Omental fat pad (tissue), 4 donors: Measurements from ENCODE around the gene NDUFB7. TPM values are rescaled to one million over a fixed set of nuclear protein-coding genes. Genes with fewer than 3 reads are reported as not detected.

Experiments used
- ATAC-seq: fragments of 150-250 bp; one replicate; pipeline ENCODE4 v1.9.1; 2016; ENCODE audit warnings: mild to moderate bottlenecking, moderate library complexity; ENCODE audit not compliant: low FRiP score
- DNase-seq: peaks from one replicate; pipeline ENCODE4 v3.0.0-alpha.2; 2019; ENCODE audit warnings: low spot score
- CTCF ChIP-seq, 3 donors: fragments of 450-650 bp; IDR thresholded peaks; one replicate each; pipeline ENCODE4 v1.5.1; 2016 to 2017; ENCODE audit warnings: antibody characterized with exemption in 3 of 3, mild to moderate bottlenecking in 3 of 3, moderate library complexity in 2 of 3
- small RNA-seq: library from RNA; depleted of rRNA; stranded (forward); fragments of <200 nt; gene quantifications from one replicate; pipeline ENCODE3, GENCODE V24; 2016
- total RNA-seq, 4 donors: library from RNA; depleted of rRNA; stranded (reverse); fragments of >200 nt; gene quantifications; one replicate each; pipeline ENCODE4 v1.1.0, GENCODE V29; 2016

NDUFB7 gene
- total RNA-seq, 4 donors from 2014 or later, result 194 to 357 (median 322) TPM

- no peak for TF ChIP-seq CTCF (IDR thresholded peaks at IDR 0.05)
- DNase-seq (no peak), ATAC-seq (no peak)
Observed at GRCh38 chr19:14516746-14517438, 55.0 kb downstream of the NDUFB7 start.

Small RNA genes within 50 kb of the gene (small RNA-seq; reads per million reads assigned to genes)
- not detected for gene RN7SL842P

Other genes with a start within 250 kb of the NDUFB7 start
- 100 to 1,000 TPM in 1 of 4 donors, 10 to 100 TPM in 3; 38.1 to 106 (median 62.8) TPM for gene ADGRE5, start 190.6 kb downstream of the NDUFB7 start, total RNA-seq
- 100 to 1,000 TPM in 1 of 4 donors, 10 to 100 TPM in 3; 68.4 to 139 (median 76.3) TPM for gene DDX39A, start 152.7 kb downstream of the NDUFB7 start, total RNA-seq
- 100 to 1,000 TPM in 1 of 4 donors, 10 to 100 TPM in 3; 47.3 to 104 (median 85.0) TPM for gene PKN1, start 138.8 kb downstream of the NDUFB7 start, total RNA-seq
- gene PTGER1, start 96.7 kb downstream of the NDUFB7 start, total RNA-seq, result not detected
- 10 to 100 TPM; 47.0 to 77.6 (median 59.0) TPM for gene GIPC1, start 75.9 kb downstream of the NDUFB7 start, total RNA-seq
- 100 to 1,000 TPM in 3 of 4 donors, 10 to 100 TPM in 1; 67.5 to 669 (median 116) TPM for gene DNAJB1, start 53.7 kb downstream of the NDUFB7 start, total RNA-seq
- gene TECR, start 42.5 kb downstream of the NDUFB7 start, total RNA-seq, result 10 to 100 TPM; 32.9 to 58.1 (median 46.8) TPM
- under 1 TPM in 1 of 4 donors, not detected in 3; 0.19 TPM for gene CLEC17A, start 11.0 kb upstream of the NDUFB7 start, total RNA-seq
- gene ADGRE3, start 102.8 kb upstream of the NDUFB7 start, total RNA-seq, result 1 to 10 TPM in 1 of 4 donors, under 1 TPM in 1, not detected in 2; 0.24 to 7.1 TPM
- gene ZNF333, start 118.0 kb upstream of the NDUFB7 start, total RNA-seq, result 10 to 100 TPM; 13.0 to 35.2 (median 25.0) TPM
- gene ADGRE2, start 206.5 kb upstream of the NDUFB7 start, total RNA-seq, result 10 to 100 TPM in 2 of 4 donors, 1 to 10 TPM in 2; 1.9 to 35.2 (median 12.6) TPM